ENCODE results near the gene AGMAT. TPM values are rescaled to one million over a fixed set of nuclear protein-coding genes. Genes with fewer than 3 reads are reported as not detected.

The AGMAT gene
- total and polyA plus RNA-seq, 7 donors = 2.6 to 12.6 (median 3.6) TPM

- Histone ChIP-seq H3K36me3 (ENCODE audit: insufficient read depth in 1 of 2, low read depth in 1 of 2) (peaks cover 0 to 15% of the 10 kb centered on the region in 2 donors), H3K27me3 (ENCODE audit: insufficient read depth in 3 of 3, low read length in 2 of 3) (no peaks in the 10 kb centered on the region), H3K9me3 (no peaks in the 10 kb centered on the region), H3K27ac (peak overlapping the region; percentile 99), H3K4me1 (peaks cover 89% of the 10 kb centered on the region), H3K4me3 (peak overlapping the region; percentile 44)
- WGBS, 3 donors = 45 to 67% (median 51%) methylated on average over 7 of the region's 7 CpGs
- DNase-seq (no peak), ATAC-seq (peak; percentile 24 to 49 (median 40))
- intact Hi-C loops (cut with DNase I) = loop anchor here (5.0 to 10.0 kb wide), 2 partner anchors 41 to 88 kb away; no protein-coding TSS in a partner anchor
- TF ChIP-seq, protein P1, sequence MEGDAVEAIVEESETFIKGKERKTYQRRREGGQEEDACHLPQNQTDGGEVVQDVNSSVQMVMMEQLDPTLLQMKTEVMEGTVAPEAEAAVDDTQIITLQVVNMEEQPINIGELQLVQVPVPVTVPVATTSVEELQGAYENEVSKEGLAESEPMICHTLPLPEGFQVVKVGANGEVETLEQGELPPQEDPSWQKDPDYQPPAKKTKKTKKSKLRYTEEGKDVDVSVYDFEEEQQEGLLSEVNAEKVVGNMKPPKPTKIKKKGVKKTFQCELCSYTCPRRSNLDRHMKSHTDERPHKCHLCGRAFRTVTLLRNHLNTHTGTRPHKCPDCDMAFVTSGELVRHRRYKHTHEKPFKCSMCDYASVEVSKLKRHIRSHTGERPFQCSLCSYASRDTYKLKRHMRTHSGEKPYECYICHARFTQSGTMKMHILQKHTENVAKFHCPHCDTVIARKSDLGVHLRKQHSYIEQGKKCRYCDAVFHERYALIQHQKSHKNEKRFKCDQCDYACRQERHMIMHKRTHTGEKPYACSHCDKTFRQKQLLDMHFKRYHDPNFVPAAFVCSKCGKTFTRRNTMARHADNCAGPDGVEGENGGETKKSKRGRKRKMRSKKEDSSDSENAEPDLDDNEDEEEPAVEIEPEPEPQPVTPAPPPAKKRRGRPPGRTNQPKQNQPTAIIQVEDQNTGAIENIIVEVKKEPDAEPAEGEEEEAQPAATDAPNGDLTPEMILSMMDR (IDR thresholded peaks at IDR 0.05) = no peak
Measured at GRCh38 chr1:15622712-15623373, 38.0 kb upstream of the AGMAT start.

GRCh38 chr1:15621975-15622374 lies 37.1 kb upstream of the AGMAT start:
- intact Hi-C loops (cut with DNase I) = loop anchor here (5.0 to 10.0 kb wide), 2 partner anchors 40 to 87 kb away; no protein-coding TSS in a partner anchor
- Histone ChIP-seq H3K4me1 (peaks cover 80% of the 10 kb centered on the region), H3K4me3 (peak overlapping the region; percentile 44), H3K27ac (peak overlapping the region; percentile 99), H3K36me3 (ENCODE audit: insufficient read depth in 1 of 2, low read depth in 1 of 2) (peaks cover 0 to 6% of the 10 kb centered on the region in 2 donors), H3K27me3 (ENCODE audit: insufficient read depth in 3 of 3, low read length in 2 of 3) (no peaks in the 10 kb centered on the region), H3K9me3 (no peaks in the 10 kb centered on the region)
- TF ChIP-seq, protein P1 (IDR thresholded peaks at IDR 0.05) = no peak
- ATAC-seq (no peak), DNase-seq (no peak)
- WGBS, 3 donors = 27 to 48% (median 29%) methylated on average over 4 to 5 of the region's 5 CpGs

- no peak for DNase-seq
Measured at GRCh38 chr1:15620902-15621682, 36.2 kb upstream of the AGMAT start.

DNA sequence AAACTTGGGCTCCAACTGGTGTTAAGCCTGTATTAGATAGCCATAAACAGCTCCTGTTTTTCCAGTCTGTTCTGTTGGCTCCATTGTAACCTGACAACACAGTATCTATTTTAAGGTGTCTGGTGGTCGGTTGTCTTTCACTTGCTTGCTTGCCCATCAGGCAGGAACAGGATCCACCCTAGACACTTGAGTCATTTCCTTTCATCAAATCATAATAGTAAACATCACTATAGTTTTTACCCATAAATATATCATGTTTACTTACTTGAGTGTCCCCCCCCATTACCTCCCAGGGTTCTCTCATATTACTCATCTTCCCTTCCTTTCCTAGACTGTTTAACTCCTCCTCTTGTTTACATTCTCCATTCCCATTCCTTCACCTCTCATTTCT lies 35.3 kb upstream of the AGMAT start:
- peak overlapping the region; percentile 83 for H3K4me3 ChIP-seq
- peak in 3 of 4 donors; percentile 19 to 50 (median 39) for ATAC-seq

More at GRCh38 chr1:15620902-15621682, 36.2 kb upstream of the AGMAT start:
- ATAC-seq = no peak
- no peaks in the 10 kb centered on the region for H3K36me3 ChIP-seq (ENCODE audit: insufficient read depth in 1 of 2, low read depth in 1 of 2)
- H3K9me3 ChIP-seq = no peaks in the 10 kb centered on the region
- peak overlapping the region; percentile 99 for H3K27ac ChIP-seq
- 82 to 89% (median 86%) methylated on average over 7 of the region's 7 CpGs for WGBS, 3 donors
- TF ChIP-seq, protein P1 (IDR thresholded peaks at IDR 0.05) = no peak
- intact Hi-C loops (cut with DNase I) = loop anchor here (5.0 to 10.0 kb wide), 2 partner anchors 39 to 86 kb away; no protein-coding TSS in a partner anchor
- peak overlapping the region; percentile 83 for H3K4me3 ChIP-seq
- H3K4me1 ChIP-seq = peaks cover 71% of the 10 kb centered on the region
- no peaks in the 10 kb centered on the region for H3K27me3 ChIP-seq (ENCODE audit: insufficient read depth in 3 of 3, low read length in 2 of 3)

More for the DNA sequence above, 35.3 kb upstream of the AGMAT start:
- DNase-seq = no peak
- H3K27me3 ChIP-seq (ENCODE audit: insufficient read depth in 3 of 3, low read length in 2 of 3) = no peaks in the 10 kb centered on the region
- H3K27ac ChIP-seq = peak overlapping the region; percentile 99
- 9 to 29% (median 13%) methylated on average over 1 of the region's 1 CpG for WGBS, 3 donors
- TF ChIP-seq, protein P1 (IDR thresholded peaks at IDR 0.05) = no peak
- no peaks in the 10 kb centered on the region for H3K9me3 ChIP-seq
- intact Hi-C loops (cut with DNase I) = loop anchor here (5.0 to 10.0 kb wide), 2 partner anchors 38 to 85 kb away; no protein-coding TSS in a partner anchor
- peaks cover 62% of the 10 kb centered on the region for H3K4me1 ChIP-seq
- H3K36me3 ChIP-seq (ENCODE audit: insufficient read depth in 1 of 2, low read depth in 1 of 2) = no peaks in the 10 kb centered on the region

Measured in psoas muscle (tissue), 8 donors.